SK-N-MC (cell line): ENCODE results near the gene SFXN5.

ENCODE experiments used
- EZH2 ChIP-seq: fragments of 200-600 bp; sonication (generic); IDR thresholded peaks from one replicate; pipeline ENCODE4 v1.6.1; 2017; ENCODE audit warnings: antibody characterized with exemption
- FOXP2 ChIP-seq: optimal IDR thresholded peaks from 2 replicates; pipeline ENCODE3; 2011; ENCODE audit warnings: mild to moderate bottlenecking, moderate library complexity; ENCODE audit not compliant: insufficient read depth; ENCODE audit errors: extremely low read length, control extremely low read depth
- POLR2AphosphoS5 ChIP-seq: IDR thresholded peaks from 2 replicates; pipeline ENCODE4 v1.6.1; 2012; ENCODE audit warnings: mild to moderate bottlenecking, low read depth, low read length, borderline replicate concordance

- TF ChIP-seq EZH2 (no peak), POLR2AphosphoS5 (no peak), FOXP2 (no peak)
These were observed 100.5 kb downstream of the SFXN5 start for GRCh38 chr2:72971036-72971435.
